Endothelial cell of umbilical vein (primary cell): ENCODE results near the gene SHFL. TPM values are rescaled to one million over a fixed set of nuclear protein-coding genes. Genes with fewer than 3 reads are reported as not detected.

ENCODE experiments used
- BruUV-seq: library from RNA; stranded (reverse); fragments of 400-500 nt; replicated peaks from 2 replicates; lab custom pipeline; 2021; lab: Mats Ljungman, UMichigan
- CTCF ChIA-PET: fragments of 300-600, 350-600 bp; sonication (Branson Sonifier 250); formaldehyde crosslinking; loops from one replicate; lab custom pipeline; 2021; ENCODE audit warnings: antibody characterized with exemption, inconsistent platforms; lab: Charles Lee
- POLR2A ChIA-PET: fragments of 300-600, 350-600 bp; sonication (Branson Sonifier 250); formaldehyde crosslinking; loops from one replicate; lab custom pipeline; 2021; ENCODE audit warnings: antibody characterized with exemption, inconsistent platforms; lab: Charles Lee
- DNase-seq: peaks from one replicate; pipeline ENCODE4 v3.0.0-alpha.2; 2011; ENCODE audit warnings: low read depth, low spot score
- FAIRE-seq: peaks from 2 replicates; lab custom pipeline; 2011; peaks lifted over from hg19 to GRCh38; lab: Jason Lieb, UNC
- H2AFZ ChIP-seq: 2 replicates; pipeline ENCODE4 v1.6.0; 2012; ENCODE audit warnings: low read depth, low read length, control low read depth, inconsistent platforms
- H3K27ac ChIP-seq: 2 replicates; pipeline ENCODE4 v1.5.1; 2011; ENCODE audit warnings: low read depth, mild to moderate bottlenecking, control low read depth, low read length, moderate library complexity; ENCODE audit not compliant: insufficient read depth
- H3K27me3 ChIP-seq, 2 experiments: 2 replicates each; pipeline versions ENCODE4 v1.6.0 to v1.6.1; 2011; ENCODE audit warnings: low read length in 2 of 2, mixed read lengths in 1 of 2; ENCODE audit not compliant: control insufficient read depth in 2 of 2, insufficient read depth in 2 of 2
- H3K36me3 ChIP-seq, 2 experiments: 2 replicates in 1 of 2; 3 replicates in 1 of 2; pipeline ENCODE4 v1.5.1; 2011; ENCODE audit warnings: low read length in 2 of 2, mild to moderate bottlenecking in 1 of 2, moderate library complexity in 1 of 2; ENCODE audit not compliant: control insufficient read depth in 2 of 2, insufficient read depth in 2 of 2; ENCODE audit errors: extremely low read depth in 1 of 2
- H3K4me1 ChIP-seq: 3 replicates; pipeline ENCODE4 v1.5.1; 2011; ENCODE audit warnings: mild to moderate bottlenecking, low read length; ENCODE audit not compliant: control insufficient read depth, insufficient read depth; ENCODE audit errors: extremely low read depth
- H3K4me2 ChIP-seq: 2 replicates; pipeline ENCODE4 v1.6.1; 2011; ENCODE audit warnings: low read length, control low read depth, mixed read lengths; ENCODE audit not compliant: insufficient read depth
- H3K4me3 ChIP-seq, 3 experiments: fragments of 200-600 bp in 1 of 3; sonication (generic), shearing (Covaris generic) in 1 of 3; replicated peaks in 1 of 3; 2 replicates each; pipeline ENCODE4 v1.5.1; 2011 to 2016; ENCODE audit warnings: control low read depth in 3 of 3, low read length in 3 of 3, mild to moderate bottlenecking in 2 of 3, inconsistent platforms in 1 of 3, low read depth in 1 of 3, moderate library complexity in 1 of 3; ENCODE audit not compliant: insufficient read depth in 1 of 3
- H3K79me2 ChIP-seq: 2 replicates; pipeline ENCODE4 v1.6.0; 2012; ENCODE audit warnings: low read length, inconsistent platforms; ENCODE audit not compliant: control insufficient read depth, insufficient read depth
- H3K9ac ChIP-seq: replicated peaks from 2 replicates; pipeline ENCODE3; 2011; ENCODE audit warnings: low read length, control low read depth; ENCODE audit not compliant: insufficient read depth; ENCODE audit errors: extremely low read depth
- H3K9me1 ChIP-seq: replicated peaks from 3 replicates; pipeline ENCODE4 v1.6.0; 2011; ENCODE audit warnings: mild to moderate bottlenecking, low read length; ENCODE audit not compliant: control insufficient read depth, insufficient read depth; ENCODE audit errors: extremely low read depth
- H3K9me3 ChIP-seq: replicated peaks from 2 replicates; pipeline ENCODE4 v1.5.1; 2012; ENCODE audit warnings: low read length, inconsistent platforms; ENCODE audit not compliant: control insufficient read depth, insufficient read depth
- H4K20me1 ChIP-seq: replicated peaks from 2 replicates; pipeline ENCODE3; 2011; ENCODE audit warnings: mild to moderate bottlenecking, low read length; ENCODE audit not compliant: control insufficient read depth, insufficient read depth; ENCODE audit errors: extremely low read depth
- FOS ChIP-seq: IDR thresholded peaks from 2 replicates; pipeline ENCODE4 v1.6.1; 2011; ENCODE audit warnings: mild to moderate bottlenecking, low read length, moderate library complexity, borderline replicate concordance; ENCODE audit not compliant: insufficient read depth
- JUN ChIP-seq: IDR thresholded peaks from 2 replicates; pipeline ENCODE4 v1.6.1; 2011; ENCODE audit warnings: borderline replicate concordance, low read depth; ENCODE audit not compliant: insufficient read length, insufficient read depth
- MYC ChIP-seq: IDR thresholded peaks from one replicate; pipeline ENCODE4 v1.6.1; 2011; ENCODE audit warnings: mild to moderate bottlenecking, low read depth, low read length
- POLR2A ChIP-seq: IDR thresholded peaks from 2 replicates; pipeline ENCODE4 v1.6.1; 2012; ENCODE audit warnings: low read depth, mild to moderate bottlenecking, control low read depth, low read length
- POLR2AphosphoS5 ChIP-seq: IDR thresholded peaks from 2 replicates; pipeline ENCODE4 v1.6.1; 2012; ENCODE audit warnings: low read depth, mild to moderate bottlenecking, control low read depth, low read length, moderate library complexity; ENCODE audit not compliant: insufficient read depth
- dilution Hi-C: fragments of 300-500 bp; cut with MboI; formaldehyde crosslinking; loops from one replicate; pipeline ENCODE4 v1.15.0; 2019; ENCODE audit warnings: low sequenced_read_pairs; ENCODE audit not compliant: extremely low pct_ligation_motif_present
- intact Hi-C: fragments of 100-400 bp; cut with micrococcal nuclease; formaldehyde crosslinking; loops from one replicate; pipeline ENCODE4 v1.10.0; 2022
- polyA plus RNA-seq, 4 experiments: library from polyadenylated mRNA; depleted of rRNA in 3 of 4; stranded (reverse) in 3 of 4; unstranded in 1 of 4; fragments of >200 nt; gene quantifications; 2 replicates each; pipeline versions ENCODE4 v1.2.1 to v1.2.3, GENCODE V29; 2011 to 2012; ENCODE audit warnings: missing spikeins in 1 of 4
- total RNA-seq: library from RNA; stranded (reverse); gene quantifications from 2 replicates; pipeline ENCODE4 v1.2.3, GENCODE V29; 2021
- TF ChIP-seq, protein P1 (sequence below): IDR thresholded peaks from 2 replicates; pipeline ENCODE4 v1.6.1; 2011; ENCODE audit not compliant: insufficient read depth, insufficient read length
- TF ChIP-seq, protein P2 (sequence below), 2 donors: IDR thresholded peaks; 1 replicate in 1 of 2; 2 replicates in 1 of 2; pipeline ENCODE4 v1.5.1; 2011; ENCODE audit warnings: low read length in 2 of 2, mild to moderate bottlenecking in 2 of 2, moderate library complexity in 2 of 2, control low read depth in 1 of 2, inconsistent platforms in 1 of 2, low read depth in 1 of 2; ENCODE audit not compliant: insufficient read depth in 1 of 2; ENCODE audit errors: extremely low read depth in 1 of 2

SHFL gene
- total and polyA plus RNA-seq, 2 donors (not counting 3 experiments of a cell fraction or from before 2014, with no cell fraction given): 34.4 to 36.9 TPM

DNA sequence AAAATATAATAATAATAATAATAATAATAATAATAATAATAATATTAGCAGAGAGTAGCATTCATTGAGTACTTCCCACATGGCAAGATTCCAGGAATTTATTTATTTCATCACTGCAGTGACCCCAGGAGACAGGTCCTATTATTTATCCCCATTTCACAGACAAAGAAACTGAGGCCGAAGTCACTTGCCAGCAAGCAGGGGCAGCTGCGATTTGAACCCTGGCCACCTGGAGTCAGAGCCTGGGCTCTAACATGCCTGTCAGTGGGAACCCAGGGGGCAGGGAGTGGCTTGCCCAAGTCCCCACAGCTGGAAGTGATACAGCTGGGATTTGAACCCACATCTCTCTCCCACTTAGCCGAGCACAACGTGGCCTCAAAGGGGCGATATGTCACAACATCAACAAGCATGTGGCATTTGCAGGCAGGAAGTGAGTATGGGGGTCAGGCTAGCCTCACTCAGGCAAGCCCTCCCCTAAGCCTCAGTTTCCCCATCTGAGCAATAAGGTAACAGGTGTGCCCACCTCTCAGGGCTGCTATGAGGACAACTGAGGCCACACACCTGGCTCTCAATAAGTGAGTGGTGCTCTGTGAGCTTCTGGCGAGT is 2.9 kb downstream of the SHFL start:
- Histone ChIP-seq H3K9me1 (no peaks in the 10 kb centered on the region), H4K20me1 (no peaks in the 10 kb centered on the region), H3K36me3 (peaks cover 0 to 18% of the 10 kb centered on the region in 2 experiments), H3K4me2 (no peak overlapping the region), H3K79me2 (no peaks in the 10 kb centered on the region), H3K27me3 (no peaks in the 10 kb centered on the region), H2AFZ (no peak overlapping the region), H3K4me1 (peaks cover 2% of the 10 kb centered on the region), H3K9me3 (no peaks in the 10 kb centered on the region), H3K27ac (no peak overlapping the region), H3K4me3 (no peak overlapping the region), H3K9ac (no peak overlapping the region)
- no peak for FAIRE-seq
- dilution Hi-C loops: no loop called here
- intact Hi-C loops: no loop called here
- TF ChIP-seq, protein P1, sequence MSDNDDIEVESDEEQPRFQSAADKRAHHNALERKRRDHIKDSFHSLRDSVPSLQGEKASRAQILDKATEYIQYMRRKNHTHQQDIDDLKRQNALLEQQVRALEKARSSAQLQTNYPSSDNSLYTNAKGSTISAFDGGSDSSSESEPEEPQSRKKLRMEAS: no peak
- no peak for TF ChIP-seq MYC
- TF ChIP-seq POLR2A: no peak
- no peak for TF ChIP-seq JUN
- TF ChIP-seq, protein P2, sequence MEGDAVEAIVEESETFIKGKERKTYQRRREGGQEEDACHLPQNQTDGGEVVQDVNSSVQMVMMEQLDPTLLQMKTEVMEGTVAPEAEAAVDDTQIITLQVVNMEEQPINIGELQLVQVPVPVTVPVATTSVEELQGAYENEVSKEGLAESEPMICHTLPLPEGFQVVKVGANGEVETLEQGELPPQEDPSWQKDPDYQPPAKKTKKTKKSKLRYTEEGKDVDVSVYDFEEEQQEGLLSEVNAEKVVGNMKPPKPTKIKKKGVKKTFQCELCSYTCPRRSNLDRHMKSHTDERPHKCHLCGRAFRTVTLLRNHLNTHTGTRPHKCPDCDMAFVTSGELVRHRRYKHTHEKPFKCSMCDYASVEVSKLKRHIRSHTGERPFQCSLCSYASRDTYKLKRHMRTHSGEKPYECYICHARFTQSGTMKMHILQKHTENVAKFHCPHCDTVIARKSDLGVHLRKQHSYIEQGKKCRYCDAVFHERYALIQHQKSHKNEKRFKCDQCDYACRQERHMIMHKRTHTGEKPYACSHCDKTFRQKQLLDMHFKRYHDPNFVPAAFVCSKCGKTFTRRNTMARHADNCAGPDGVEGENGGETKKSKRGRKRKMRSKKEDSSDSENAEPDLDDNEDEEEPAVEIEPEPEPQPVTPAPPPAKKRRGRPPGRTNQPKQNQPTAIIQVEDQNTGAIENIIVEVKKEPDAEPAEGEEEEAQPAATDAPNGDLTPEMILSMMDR (IDR thresholded peaks at IDR 0.05; ENCODE audit: extremely low read depth in 1 of 2, insufficient read depth in 1 of 2, low read depth in 1 of 2, low read length in 2 of 2): no peak
- no peak for TF ChIP-seq FOS
- TF ChIP-seq POLR2AphosphoS5: no peak
- ChIA-PET POLR2A (no interaction called here), CTCF (no interaction called here)
- no peak for DNase-seq
- no TSS peak for BruUV-seq
